HepG2 (cell line): Measurements from ENCODE around the gene MFF. TPM values are rescaled to one million over a fixed set of nuclear protein-coding genes. Genes with fewer than 3 reads are reported as not detected.

Source experiments
- ATAC-seq: fragments of 200-7000 bp; cut with Tn5 transposase; 3 replicates; pipeline ENCODE4 v1.9.1; 2020; ENCODE audit warnings: mild to moderate bottlenecking, moderate library complexity
- BruUV-seq: library from RNA; stranded (reverse); fragments of 400-500 nt; replicated peaks from 2 replicates; lab custom pipeline; 2021; lab: Mats Ljungman, UMichigan
- CTCF ChIA-PET: fragments of 300-600 bp; formaldehyde crosslinking; extraction: SDS; loops from one replicate; lab custom pipeline; 2021; ENCODE audit warnings: low total read pairs, inconsistent platforms, low intra/inter-chr PET ratio; lab: Yijun Ruan, JAX
- POLR2A ChIA-PET: fragments of 350-600 bp; sonication (Branson Sonifier 250); formaldehyde crosslinking; loops from one replicate; lab custom pipeline; 2020; ENCODE audit warnings: antibody characterized with exemption, inconsistent platforms; lab: Yijun Ruan, JAX
- DNase-seq: peaks from one replicate; pipeline ENCODE4 v3.0.0-alpha.2; 2015; ENCODE audit warnings: low spot score
- FAIRE-seq: peaks from 3 replicates; lab custom pipeline; 2011; peaks lifted over from hg19 to GRCh38; lab: Jason Lieb, UNC
- H2AFZ ChIP-seq: one replicate; pipeline ENCODE4 v1.6.1; 2011; ENCODE audit warnings: low read length, inconsistent platforms
- H3K27ac ChIP-seq: fragments of 300-600 bp; 3 replicates; pipeline ENCODE4 v1.8.0; 2011; ENCODE audit warnings: mixed run types, mild to moderate bottlenecking, mixed read lengths, low read length, inconsistent platforms; ENCODE audit not compliant: insufficient read depth; ENCODE audit errors: extremely low read length
- H3K27me3 ChIP-seq, 2 experiments: fragments of 200-600 bp in 1 of 2; 2 replicates in 1 of 2; 3 replicates in 1 of 2; pipeline versions ENCODE4 v1.6.0 to v1.8.0; 2011; ENCODE audit warnings: low read length in 2 of 2, mild to moderate bottlenecking in 2 of 2, moderate library complexity in 2 of 2, inconsistent platforms in 1 of 2; ENCODE audit not compliant: insufficient read depth in 2 of 2, control insufficient read depth in 1 of 2
- H3K36me3 ChIP-seq, 2 experiments: fragments of 200-600 bp in 1 of 2; replicated peaks in 1 of 2; 2 replicates in 1 of 2; 3 replicates in 1 of 2; pipeline versions ENCODE4 v1.5.1 to v1.8.0; 2011; ENCODE audit warnings: low read length in 2 of 2, inconsistent platforms in 1 of 2; ENCODE audit not compliant: insufficient read depth in 2 of 2, control insufficient read depth in 1 of 2
- H3K4me1 ChIP-seq: 2 replicates; pipeline ENCODE4 v1.5.1; 2012; ENCODE audit warnings: low read length, inconsistent platforms; ENCODE audit not compliant: insufficient read depth
- H3K4me2 ChIP-seq: 2 replicates; pipeline ENCODE4 v1.6.0; 2011; ENCODE audit warnings: low read depth, low read length, inconsistent platforms
- H3K4me3 ChIP-seq, 3 experiments: fragments of 200-600 bp in 1 of 3; sonication (generic), shearing (Covaris generic) in 1 of 3; replicated peaks in 1 of 3; 2 replicates each; pipeline ENCODE4 v1.5.1; 2011 to 2016; ENCODE audit warnings: low read length in 3 of 3, inconsistent platforms in 2 of 3, low read depth in 2 of 3, mild to moderate bottlenecking in 2 of 3, control low read depth in 1 of 3, mixed read lengths in 1 of 3; ENCODE audit not compliant: insufficient read depth in 1 of 3
- H3K79me2 ChIP-seq: one replicate; pipeline ENCODE4 v1.6.1; 2011; ENCODE audit warnings: low read length, inconsistent platforms; ENCODE audit not compliant: insufficient read depth
- H3K9ac ChIP-seq: 2 replicates; pipeline ENCODE4 v1.6.0; 2011; ENCODE audit warnings: mild to moderate bottlenecking, low read depth, low read length, inconsistent platforms; ENCODE audit not compliant: insufficient read depth
- H3K9me3 ChIP-seq: 2 replicates; pipeline ENCODE4 v1.5.1; 2012; ENCODE audit warnings: mild to moderate bottlenecking, low read length
- H4K20me1 ChIP-seq: 2 replicates; pipeline ENCODE4 v1.6.0; 2011; ENCODE audit warnings: inconsistent platforms, mild to moderate bottlenecking, low read length, moderate library complexity; ENCODE audit not compliant: insufficient read depth
- KDM3A ChIP-seq: IDR thresholded peaks from 2 replicates; pipeline ENCODE4 v1.6.1; 2018; ENCODE audit warnings: low read depth, missing compliant biosample characterization
- MIER2 ChIP-seq: IDR thresholded peaks from 2 replicates; pipeline ENCODE4 v1.6.1; 2016; ENCODE audit warnings: missing biosample characterization, missing genetic modification reagents
- NR2F6 ChIP-seq, 2 experiments: IDR thresholded peaks; 2 replicates each; pipeline ENCODE4 v1.6.1; 2016; ENCODE audit warnings: antibody characterized with exemption in 1 of 2, mild to moderate bottlenecking in 1 of 2
- SRSF4 ChIP-seq: fragments of 200-400 bp; formaldehyde crosslinking; IDR thresholded peaks from one replicate; pipeline ENCODE4 v1.6.1; 2018; ENCODE audit warnings: mild to moderate bottlenecking, low read depth, low read length, moderate library complexity; ENCODE audit not compliant: poor library complexity, severe bottlenecking
- ZNF232 ChIP-seq: sonication (generic); formaldehyde crosslinking; IDR thresholded peaks from 2 replicates; pipeline ENCODE4 v1.4.0; 2020; ENCODE audit warnings: missing genetic modification reagents, borderline replicate concordance
- in situ Hi-C: cut with HindIII; loops from 2 replicates; pipeline ENCODE4 v1.10.0; 2017; ENCODE audit warnings: low pct_unique_long_range_greater_than_20kb; ENCODE audit not compliant: extremely low pct_ligation_motif_present
- intact Hi-C: fragments of 100-400 bp; cut with micrococcal nuclease; formaldehyde crosslinking; loops from one replicate; pipeline ENCODE4 v1.10.0; 2022; ENCODE audit not compliant: unreplicated experiment
- polyA plus RNA-seq, 8 experiments: library from polyadenylated mRNA; depleted of rRNA in 3 of 8; stranded (reverse) in 7 of 8; unstranded in 1 of 8; fragments of >200 nt; fragmentation: Illumina TruSeq in 4 of 8; extraction: Trizol in 4 of 8; gene quantifications; 2 replicates each; pipeline versions ENCODE4 v1.2.1 to v1.2.3, GENCODE V29; 2011 to 2016; ENCODE audit warnings: low read depth in 4 of 8, missing spikeins in 1 of 8, mixed read lengths in 1 of 8; ENCODE audit not compliant: insufficient read depth in 1 of 8
- total RNA-seq, 5 experiments: library from RNA; depleted of rRNA; stranded (reverse); fragments of >200 nt; fragmentation: Illumina TruSeq; extraction: Trizol; gene quantifications; 2 replicates each; pipeline ENCODE4 v1.2.3, GENCODE V29; 2016; ENCODE audit warnings: low read depth in 1 of 5
- TF ChIP-seq, protein P1 (sequence below): sonication (generic); formaldehyde crosslinking; IDR thresholded peaks from 2 replicates; pipeline ENCODE4 v1.4.0; 2020; ENCODE audit warnings: missing genetic modification reagents
- TF ChIP-seq, protein P2 (sequence below), 2 experiments: IDR thresholded peaks; 2 replicates each; pipeline ENCODE4 v1.6.1; 2011 to 2012; ENCODE audit warnings: low read length in 2 of 2, borderline replicate concordance in 1 of 2, low read depth in 1 of 2, mild to moderate bottlenecking in 1 of 2, moderate library complexity in 1 of 2
- TF ChIP-seq, protein P3 (sequence below): sonication (generic); formaldehyde crosslinking; IDR thresholded peaks from 2 replicates; pipeline ENCODE4 v1.5.0; 2020; ENCODE audit warnings: missing genetic modification reagents
- TF ChIP-seq, protein P4 (sequence below): sonication (generic); formaldehyde crosslinking; IDR thresholded peaks from 2 replicates; pipeline ENCODE4 v1.4.0; 2020; ENCODE audit warnings: mild to moderate bottlenecking, missing genetic modification reagents

MFF gene
- total and polyA plus RNA-seq, 2 of the 13 experiments (the other 11 are each of a cell fraction or from before 2014, with no cell fraction given), result 81.9 to 156 TPM

DNA sequence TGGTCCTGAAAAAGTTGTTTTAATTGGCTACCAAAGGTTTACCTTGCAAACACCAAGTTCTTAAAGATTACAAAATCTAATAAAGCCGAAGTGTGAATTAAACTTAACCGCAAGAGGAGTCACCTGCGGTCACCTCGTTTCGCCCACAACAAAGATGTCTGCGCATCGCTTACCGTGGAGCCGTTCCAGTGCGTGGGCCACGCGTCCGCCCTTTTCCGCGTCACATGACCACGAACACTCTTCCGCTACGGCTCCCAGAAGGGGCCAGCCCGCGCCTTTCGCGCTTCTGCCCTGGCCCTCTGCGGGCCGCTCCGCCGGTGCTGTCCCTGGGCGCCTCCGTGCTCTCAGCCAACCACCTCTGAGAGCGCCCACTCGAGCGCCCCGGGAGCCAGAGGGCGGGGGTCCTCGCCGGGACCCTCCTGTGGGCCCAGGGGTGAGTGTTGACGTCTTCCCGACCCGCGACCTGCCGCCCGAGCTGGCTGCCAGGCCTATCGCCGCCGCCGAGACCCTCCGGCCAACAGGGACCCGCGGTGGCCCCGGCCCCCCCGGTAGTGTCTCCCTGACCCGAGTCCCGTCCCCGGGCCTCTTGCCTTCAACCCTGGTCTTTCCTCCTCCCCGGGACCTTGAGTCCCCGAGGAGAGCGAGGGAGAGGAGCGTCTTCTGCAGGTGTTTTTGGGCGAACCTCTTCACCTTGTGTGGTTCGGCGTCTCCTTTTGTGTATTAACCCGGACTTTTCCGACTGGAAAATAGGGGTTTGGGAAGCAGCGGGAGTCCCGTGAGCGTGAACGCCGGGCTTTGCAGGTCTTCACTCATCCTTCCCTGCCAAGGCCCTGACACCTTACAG is at the start of gene MFF (continued):
- TF ChIP-seq ZNF232 (CRISPR knock-in tag), result peak; percentile 99
- TF ChIP-seq NR2F6 (IDR thresholded peaks at IDR 0.05), result peak; percentile 40; the same call in 1 of the 2 replicates
- peak; percentile 65; the same call in 1 of the 2 replicates for TF ChIP-seq NR2F6 (CRISPR knock-in tag; IDR thresholded peaks at IDR 0.05)
- TF ChIP-seq, protein P1, sequence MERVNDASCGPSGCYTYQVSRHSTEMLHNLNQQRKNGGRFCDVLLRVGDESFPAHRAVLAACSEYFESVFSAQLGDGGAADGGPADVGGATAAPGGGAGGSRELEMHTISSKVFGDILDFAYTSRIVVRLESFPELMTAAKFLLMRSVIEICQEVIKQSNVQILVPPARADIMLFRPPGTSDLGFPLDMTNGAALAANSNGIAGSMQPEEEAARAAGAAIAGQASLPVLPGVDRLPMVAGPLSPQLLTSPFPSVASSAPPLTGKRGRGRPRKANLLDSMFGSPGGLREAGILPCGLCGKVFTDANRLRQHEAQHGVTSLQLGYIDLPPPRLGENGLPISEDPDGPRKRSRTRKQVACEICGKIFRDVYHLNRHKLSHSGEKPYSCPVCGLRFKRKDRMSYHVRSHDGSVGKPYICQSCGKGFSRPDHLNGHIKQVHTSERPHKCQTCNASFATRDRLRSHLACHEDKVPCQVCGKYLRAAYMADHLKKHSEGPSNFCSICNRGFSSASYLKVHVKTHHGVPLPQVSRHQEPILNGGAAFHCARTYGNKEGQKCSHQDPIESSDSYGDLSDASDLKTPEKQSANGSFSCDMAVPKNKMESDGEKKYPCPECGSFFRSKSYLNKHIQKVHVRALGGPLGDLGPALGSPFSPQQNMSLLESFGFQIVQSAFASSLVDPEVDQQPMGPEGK, result peak; percentile 81
- TF ChIP-seq SRSF4, result no peak
- TF ChIP-seq KDM3A, result peak; percentile 97

DNA sequence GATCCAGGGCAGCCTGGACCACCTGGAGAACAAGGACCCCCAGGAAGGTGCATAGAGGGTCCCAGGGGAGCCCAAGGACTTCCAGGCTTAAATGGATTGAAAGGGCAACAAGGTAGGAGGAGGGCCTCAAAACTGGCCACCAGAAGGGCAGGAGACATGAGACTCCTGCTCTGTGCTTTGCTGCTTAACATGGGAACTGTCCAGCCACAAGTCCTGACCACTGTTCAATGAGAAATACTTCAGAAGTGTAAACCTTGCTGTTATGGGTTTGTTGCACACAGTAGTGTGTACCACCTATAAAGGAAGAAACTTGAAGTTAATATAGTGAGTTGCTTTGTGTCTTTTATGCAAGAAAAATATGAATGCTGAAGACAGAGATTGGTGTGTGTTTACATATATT is 44.2 kb upstream of the MFF start:
- ATAC-seq, result peak; percentile 47; the same call in 1 of the 3 replicates
- no peaks in the 10 kb centered on the region for H3K4me1 ChIP-seq
- POLR2A ChIA-PET, result no interaction called here

More for the DNA sequence above, 44.2 kb upstream of the MFF start:
- CTCF ChIA-PET, result no interaction called here
- Histone ChIP-seq H3K4me2 (no peak overlapping the region), H3K79me2 (no peaks in the 10 kb centered on the region), H2AFZ (no peak overlapping the region), H3K27ac (no peak overlapping the region), H3K27me3 (no peaks in the 10 kb centered on the region), H3K36me3 (no peaks in the 10 kb centered on the region)
- in situ Hi-C loops (no loop called here), intact Hi-C loops (no loop called here)
- no peak for DNase-seq
- FAIRE-seq, result no peak
- no TSS peak for BruUV-seq
- TF ChIP-seq, protein P2, sequence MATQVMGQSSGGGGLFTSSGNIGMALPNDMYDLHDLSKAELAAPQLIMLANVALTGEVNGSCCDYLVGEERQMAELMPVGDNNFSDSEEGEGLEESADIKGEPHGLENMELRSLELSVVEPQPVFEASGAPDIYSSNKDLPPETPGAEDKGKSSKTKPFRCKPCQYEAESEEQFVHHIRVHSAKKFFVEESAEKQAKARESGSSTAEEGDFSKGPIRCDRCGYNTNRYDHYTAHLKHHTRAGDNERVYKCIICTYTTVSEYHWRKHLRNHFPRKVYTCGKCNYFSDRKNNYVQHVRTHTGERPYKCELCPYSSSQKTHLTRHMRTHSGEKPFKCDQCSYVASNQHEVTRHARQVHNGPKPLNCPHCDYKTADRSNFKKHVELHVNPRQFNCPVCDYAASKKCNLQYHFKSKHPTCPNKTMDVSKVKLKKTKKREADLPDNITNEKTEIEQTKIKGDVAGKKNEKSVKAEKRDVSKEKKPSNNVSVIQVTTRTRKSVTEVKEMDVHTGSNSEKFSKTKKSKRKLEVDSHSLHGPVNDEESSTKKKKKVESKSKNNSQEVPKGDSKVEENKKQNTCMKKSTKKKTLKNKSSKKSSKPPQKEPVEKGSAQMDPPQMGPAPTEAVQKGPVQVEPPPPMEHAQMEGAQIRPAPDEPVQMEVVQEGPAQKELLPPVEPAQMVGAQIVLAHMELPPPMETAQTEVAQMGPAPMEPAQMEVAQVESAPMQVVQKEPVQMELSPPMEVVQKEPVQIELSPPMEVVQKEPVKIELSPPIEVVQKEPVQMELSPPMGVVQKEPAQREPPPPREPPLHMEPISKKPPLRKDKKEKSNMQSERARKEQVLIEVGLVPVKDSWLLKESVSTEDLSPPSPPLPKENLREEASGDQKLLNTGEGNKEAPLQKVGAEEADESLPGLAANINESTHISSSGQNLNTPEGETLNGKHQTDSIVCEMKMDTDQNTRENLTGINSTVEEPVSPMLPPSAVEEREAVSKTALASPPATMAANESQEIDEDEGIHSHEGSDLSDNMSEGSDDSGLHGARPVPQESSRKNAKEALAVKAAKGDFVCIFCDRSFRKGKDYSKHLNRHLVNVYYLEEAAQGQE (IDR thresholded peaks at IDR 0.05; ENCODE audit: borderline replicate concordance in 1 of 2, low read depth in 1 of 2, low read length in 2 of 2), result peak; percentile 48 to 93
- TF ChIP-seq MIER2, result peak; percentile 92
- TF ChIP-seq, protein P3, sequence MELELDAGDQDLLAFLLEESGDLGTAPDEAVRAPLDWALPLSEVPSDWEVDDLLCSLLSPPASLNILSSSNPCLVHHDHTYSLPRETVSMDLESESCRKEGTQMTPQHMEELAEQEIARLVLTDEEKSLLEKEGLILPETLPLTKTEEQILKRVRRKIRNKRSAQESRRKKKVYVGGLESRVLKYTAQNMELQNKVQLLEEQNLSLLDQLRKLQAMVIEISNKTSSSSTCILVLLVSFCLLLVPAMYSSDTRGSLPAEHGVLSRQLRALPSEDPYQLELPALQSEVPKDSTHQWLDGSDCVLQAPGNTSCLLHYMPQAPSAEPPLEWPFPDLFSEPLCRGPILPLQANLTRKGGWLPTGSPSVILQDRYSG (CRISPR knock-in tag), result no peak
- TF ChIP-seq, protein P4, sequence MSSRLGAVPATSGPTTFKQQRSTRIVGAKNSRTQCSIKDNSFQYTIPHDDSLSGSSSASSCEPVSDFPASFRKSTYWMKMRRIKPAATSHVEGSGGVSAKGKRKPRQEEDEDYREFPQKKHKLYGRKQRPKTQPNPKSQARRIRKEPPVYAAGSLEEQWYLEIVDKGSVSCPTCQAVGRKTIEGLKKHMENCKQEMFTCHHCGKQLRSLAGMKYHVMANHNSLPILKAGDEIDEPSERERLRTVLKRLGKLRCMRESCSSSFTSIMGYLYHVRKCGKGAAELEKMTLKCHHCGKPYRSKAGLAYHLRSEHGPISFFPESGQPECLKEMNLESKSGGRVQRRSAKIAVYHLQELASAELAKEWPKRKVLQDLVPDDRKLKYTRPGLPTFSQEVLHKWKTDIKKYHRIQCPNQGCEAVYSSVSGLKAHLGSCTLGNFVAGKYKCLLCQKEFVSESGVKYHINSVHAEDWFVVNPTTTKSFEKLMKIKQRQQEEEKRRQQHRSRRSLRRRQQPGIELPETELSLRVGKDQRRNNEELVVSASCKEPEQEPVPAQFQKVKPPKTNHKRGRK (CRISPR knock-in tag), result no peak
- TF ChIP-seq, all 625 proteins: peak for 2
- Histone ChIP-seq H3K9me3 (no peaks in the 10 kb centered on the region), H3K4me3 (no peak overlapping the region), H3K9ac (no peak overlapping the region), H4K20me1 (no peaks in the 10 kb centered on the region)
